B cell (primary cell): Measurements from ENCODE around the gene IDH3A. TPM values are rescaled to one million over a fixed set of nuclear protein-coding genes. Genes with fewer than 3 reads are reported as not detected.

Experiments used
- ATAC-seq: fragments of 200-7000 bp; cut with Tn5 transposase; one replicate; pipeline ENCODE4 v1.10.0; 2021; ENCODE audit warnings: low read depth, mild to moderate bottlenecking, moderate number of reproducible peaks, moderate library complexity
- CTCF ChIA-PET: fragments of 350-600 bp; sonication (Branson Sonifier 250); formaldehyde crosslinking; loops from one replicate; lab custom pipeline; 2021; ENCODE audit warnings: antibody characterized with exemption, inconsistent platforms; lab: Charles Lee
- POLR2A ChIA-PET: fragments of 350-600 bp; sonication (Branson Sonifier 250); formaldehyde crosslinking; loops from one replicate; lab custom pipeline; 2021; ENCODE audit warnings: antibody characterized with exemption; lab: Charles Lee
- DNase-seq: peaks from one replicate; pipeline ENCODE4 v3.0.0; 2013
- H2AFZ ChIP-seq: 2 replicates; pipeline ENCODE4 v1.6.1; 2012; ENCODE audit warnings: mild to moderate bottlenecking, low read depth, low read length; ENCODE audit not compliant: insufficient read depth, poor library complexity, severe bottlenecking
- H3K27ac ChIP-seq, 2 donors: 1 replicate in 1 of 2; 2 replicates in 1 of 2; pipeline ENCODE4 v1.5.1; 2012 to 2013; ENCODE audit warnings: low read length in 2 of 2, mild to moderate bottlenecking in 2 of 2, moderate library complexity in 1 of 2
- H3K27me3 ChIP-seq, 4 experiments: fragments of 200-600 bp in 1 of 4; sonication (generic) in 1 of 4; replicated peaks in 1 of 4; 1 replicate in 2 of 4; 2 replicates in 2 of 4; pipeline versions ENCODE4 v1.6.1 to v1.7.0; 2013 to 2016; ENCODE audit warnings: low read length in 3 of 4, mild to moderate bottlenecking in 2 of 4, mixed read lengths in 1 of 4, moderate library complexity in 1 of 4; ENCODE audit not compliant: insufficient read depth in 4 of 4, control insufficient read depth in 3 of 4; ENCODE audit errors: control extremely low read depth in 1 of 4
- H3K36me3 ChIP-seq, 2 experiments: replicated peaks in 1 of 2; 1 replicate in 1 of 2; 2 replicates in 1 of 2; pipeline versions ENCODE4 v1.6.1 to v1.7.1; 2013; ENCODE audit warnings: low read length in 1 of 2; ENCODE audit not compliant: insufficient read depth in 2 of 2, control insufficient read depth in 1 of 2; ENCODE audit errors: control extremely low read depth in 1 of 2, extremely low read depth in 1 of 2
- H3K4me1 ChIP-seq, 2 donors: fragments of 200-600 bp in 1 of 2; sonication (generic) in 1 of 2; 1 replicate in 1 of 2; 2 replicates in 1 of 2; pipeline versions ENCODE4 v1.5.1 to v1.6.1; 2013 to 2017; ENCODE audit warnings: low read length in 2 of 2; ENCODE audit not compliant: control insufficient read depth in 2 of 2, insufficient read depth in 2 of 2
- H3K4me2 ChIP-seq: replicated peaks from 2 replicates; pipeline ENCODE3; 2012; ENCODE audit warnings: mild to moderate bottlenecking, low read depth, low read length; ENCODE audit not compliant: poor library complexity, severe bottlenecking
- H3K4me3 ChIP-seq, 5 experiments: fragments of 200-600 bp in 1 of 5; sonication (generic) in 1 of 5; 1 replicate in 3 of 5; 2 replicates in 2 of 5; pipeline versions ENCODE4 v1.5.1 to v1.7.0; 2011 to 2016; ENCODE audit warnings: low read length in 4 of 5, mild to moderate bottlenecking in 4 of 5, low read depth in 2 of 5, control low read depth in 1 of 5, moderate library complexity in 1 of 5; ENCODE audit not compliant: insufficient read depth in 1 of 5; ENCODE audit errors: control extremely low read depth in 1 of 5, extremely low read depth in 1 of 5
- H3K79me2 ChIP-seq: fragments of 200-600 bp; sonication (generic); one replicate; pipeline ENCODE4 v1.6.0; 2016; ENCODE audit warnings: low read length; ENCODE audit not compliant: control insufficient read depth, insufficient read depth
- H3K9ac ChIP-seq: fragments of 200-600 bp; sonication (generic); 2 replicates; pipeline ENCODE4 v1.6.1; 2017; ENCODE audit warnings: mild to moderate bottlenecking, low read length, moderate library complexity
- H3K9me3 ChIP-seq, 3 donors: one replicate each; pipeline versions ENCODE4 v1.6.1 to v1.7.1; 2013; ENCODE audit warnings: low read length in 2 of 3; ENCODE audit not compliant: control insufficient read depth in 2 of 3, insufficient read depth in 1 of 3; ENCODE audit errors: control extremely low read depth in 1 of 3
- H4K20me1 ChIP-seq: 2 replicates; pipeline ENCODE4 v1.6.0; 2012; ENCODE audit warnings: mild to moderate bottlenecking, low read length; ENCODE audit not compliant: insufficient read depth, control insufficient read depth, poor library complexity, severe bottlenecking
- H3K27ac Mint-ChIP-seq: one replicate; pipeline ENCODE4 v1.8.0; 2021; ENCODE audit warnings: mixed read lengths
- H3K27me3 Mint-ChIP-seq: one replicate; pipeline ENCODE4 v1.8.0; 2021; ENCODE audit warnings: mixed read lengths
- H3K4me1 Mint-ChIP-seq: one replicate; pipeline ENCODE4 v1.8.0; 2021; ENCODE audit warnings: mixed read lengths
- H3K4me3 Mint-ChIP-seq: one replicate; pipeline ENCODE4 v1.8.0; 2021; ENCODE audit warnings: mixed read lengths
- H3K9me3 Mint-ChIP-seq: one replicate; pipeline ENCODE4 v1.8.0; 2022; ENCODE audit warnings: mixed read lengths; ENCODE audit not compliant: insufficient read depth
- CTCF ChIP-seq: fragments of 200-600 bp; IDR thresholded peaks from one replicate; pipeline ENCODE4 v1.8.0; 2022; ENCODE audit warnings: antibody characterized with exemption, mild to moderate bottlenecking
- EZH2 ChIP-seq: IDR thresholded peaks from 2 replicates; pipeline ENCODE4 v1.6.1; 2012; ENCODE audit warnings: borderline replicate concordance, low read depth, mild to moderate bottlenecking, moderate library complexity, low read length; ENCODE audit not compliant: insufficient read depth, poor library complexity, severe bottlenecking
- WGBS: methylation state at CpG from one replicate; pipeline ENCODE4 v1.1.5; 2013; ENCODE audit warnings: missing lambda C conversion rate; ENCODE audit not compliant: insufficient coverage; 5-methylcytosine and 5-hydroxymethylcytosine counted together
- intact Hi-C: fragments of 100-400 bp; cut with micrococcal nuclease; formaldehyde crosslinking; loops from one replicate; pipeline ENCODE4 v1.10.0; 2022
- polyA plus RNA-seq: library from polyadenylated mRNA; depleted of rRNA; stranded (reverse); fragments of >200 nt; gene quantifications from 2 replicates; pipeline ENCODE4 v1.2.3, GENCODE V29; 2012
- total RNA-seq, 2 donors: library from RNA; stranded (reverse); fragments of 120-200 nt in 1 of 2; gene quantifications; 1 replicate in 1 of 2; 2 replicates in 1 of 2; pipeline versions ENCODE4 v1.2.3 to v1.2.4, GENCODE V29; 2013 to 2022

Gene IDH3A
- total and polyA plus RNA-seq, 2 donors (not counting 1 experiment from before 2014, with no cell fraction given): 39.7 to 71.7 TPM

GRCh38 chr15:78102211-78102610, 47.0 kb upstream of the IDH3A start:
- H3K4me1 ChIP-seq: peaks cover 0 to 4% of the 10 kb centered on the region in 2 donors
- H3K27me3 ChIP-seq: no peaks in the 10 kb centered on the region
- no peak overlapping the region for H3K9ac ChIP-seq
- no peaks in the 10 kb centered on the region for H3K4me1 Mint-ChIP-seq
- no peaks in the 10 kb centered on the region for H3K9me3 Mint-ChIP-seq
- intact Hi-C loops: no loop called here
- POLR2A ChIA-PET: no interaction called here
- H3K27ac ChIP-seq: no peak overlapping the region
- H3K4me3 Mint-ChIP-seq: no peak overlapping the region
- H3K9me3 ChIP-seq: peaks cover 0 to 3% (median 0%) of the 10 kb centered on the region in 3 donors
- H3K79me2 ChIP-seq: no peaks in the 10 kb centered on the region
- TF ChIP-seq EZH2 (no peak), CTCF (no peak)
- no peak overlapping the region for H2AFZ ChIP-seq
- ATAC-seq (no peak), DNase-seq (no peak)
- no peaks in the 10 kb centered on the region for H4K20me1 ChIP-seq
- CTCF ChIA-PET: interaction anchor here (2.5 kb wide), 1 partner anchor 93 kb away, joined by 8 read pairs; no protein-coding TSS in a partner anchor
- no peaks in the 10 kb centered on the region for H3K27me3 Mint-ChIP-seq
- no peak overlapping the region for H3K27ac Mint-ChIP-seq
- H3K4me2 ChIP-seq: no peak overlapping the region
- H3K4me3 ChIP-seq: no peak overlapping the region
- no peaks in the 10 kb centered on the region for H3K36me3 ChIP-seq
- WGBS: no CpG with 5 or more reads among the region's 1 CpG

- H3K27ac ChIP-seq: no peak overlapping the region
- no peaks in the 10 kb centered on the region for H3K27me3 Mint-ChIP-seq
- H3K79me2 ChIP-seq: no peaks in the 10 kb centered on the region
- peaks cover 0 to 4% of the 10 kb centered on the region in 2 donors for H3K4me1 ChIP-seq
- no peaks in the 10 kb centered on the region for H3K9me3 Mint-ChIP-seq
- intact Hi-C loops: no loop called here
- no peak overlapping the region for H2AFZ ChIP-seq
- H3K36me3 ChIP-seq: no peaks in the 10 kb centered on the region
- 88% methylated on average over 5 of the region's 6 CpGs for WGBS
- no peak overlapping the region for H3K27ac Mint-ChIP-seq
- H4K20me1 ChIP-seq: no peaks in the 10 kb centered on the region
- H3K4me3 ChIP-seq: no peak overlapping the region
- POLR2A ChIA-PET: interaction anchor here (0.6 kb wide), 1 partner anchor 46 kb away, joined by 3 read pairs; no protein-coding TSS in a partner anchor
- H3K4me1 Mint-ChIP-seq: no peaks in the 10 kb centered on the region
- DNase-seq: no peak
- no peaks in the 10 kb centered on the region for H3K27me3 ChIP-seq
- no peak for TF ChIP-seq CTCF
- no peak overlapping the region for H3K4me3 Mint-ChIP-seq
- CTCF ChIA-PET: interaction anchor here (2.5 kb wide), 1 partner anchor 93 kb away, joined by 8 read pairs; no protein-coding TSS in a partner anchor
- no peak overlapping the region for H3K9ac ChIP-seq
- ATAC-seq: no peak
- H3K9me3 ChIP-seq: peaks cover 0 to 3% (median 0%) of the 10 kb centered on the region in 3 donors
- H3K4me2 ChIP-seq: no peak overlapping the region
These were observed 46.4 kb upstream of the IDH3A start for GRCh38 chr15:78102741-78103140.
